Chondrocyte (in vitro differentiated cells): Measurements from ENCODE around the gene THBS1. TPM values are rescaled to one million over a fixed set of nuclear protein-coding genes. Genes with fewer than 3 reads are reported as not detected.

Experiments
- DNase-seq: peaks from one replicate; pipeline ENCODE4 v3.0.0; 2021; ENCODE audit warnings: mixed read lengths, low spot score
- H3K27ac Mint-ChIP-seq: one replicate; pipeline ENCODE4 v1.8.0; 2021; ENCODE audit warnings: mild to moderate bottlenecking, moderate library complexity, mixed read lengths; ENCODE audit not compliant: unreplicated experiment
- H3K27me3 Mint-ChIP-seq: 2 replicates; pipeline ENCODE4 v1.8.0; 2021; ENCODE audit warnings: low read depth, mixed read lengths
- H3K36me3 Mint-ChIP-seq: 2 replicates; pipeline ENCODE4 v1.8.0; 2021; ENCODE audit warnings: low read depth, mixed read lengths
- H3K4me1 Mint-ChIP-seq: 2 replicates; pipeline ENCODE4 v1.8.0; 2021; ENCODE audit warnings: low read depth, mild to moderate bottlenecking, mixed read lengths
- H3K4me3 Mint-ChIP-seq: one replicate; pipeline ENCODE4 v1.8.0; 2021; ENCODE audit warnings: mild to moderate bottlenecking, moderate library complexity, mixed read lengths; ENCODE audit not compliant: unreplicated experiment
- H3K9me3 Mint-ChIP-seq: 2 replicates; pipeline ENCODE4 v1.8.0; 2021; ENCODE audit warnings: low read depth, mixed read lengths
- CTCF ChIP-seq: fragments of 200-600 bp; sonication (generic); IDR thresholded peaks from 2 replicates; pipeline ENCODE4 v1.5.0; 2021; ENCODE audit warnings: antibody characterized with exemption, mild to moderate bottlenecking, moderate library complexity
- total RNA-seq: library from RNA; stranded (reverse); gene quantifications from 3 replicates; pipeline ENCODE4 v1.2.1, GENCODE V29; 2021

Gene THBS1
- total RNA-seq, 1 donor from 2014 or later, result 2,361 TPM

DNA sequence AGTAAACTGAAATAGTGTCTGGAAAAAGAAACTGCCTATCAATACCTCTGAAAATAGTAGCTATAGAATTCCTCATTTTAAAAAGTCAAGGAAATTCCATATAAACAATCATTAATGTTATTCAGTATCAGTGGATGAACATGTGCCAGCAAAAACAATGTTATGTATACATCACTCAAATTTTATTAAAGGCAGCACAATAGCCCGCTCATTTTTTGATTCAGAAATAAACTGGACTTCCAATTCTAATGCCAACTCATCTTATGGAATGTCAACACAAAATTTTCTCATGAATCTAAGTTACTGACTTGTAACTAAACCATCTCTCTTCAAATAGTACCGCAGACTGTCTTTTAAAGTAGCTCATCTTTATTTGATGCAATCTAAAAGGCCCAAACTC lies 19.0 kb downstream of the THBS1 start:
- no peaks in the 10 kb centered on the region for H3K27me3 Mint-ChIP-seq

GRCh38 chr15:39602143-39602542 lies 21.3 kb downstream of the THBS1 start:
- peak; percentile 35 for TF ChIP-seq CTCF
- H3K4me1 Mint-ChIP-seq, result peaks cover 45% of the 10 kb centered on the region
- H3K4me3 Mint-ChIP-seq, result no peak overlapping the region
- peaks cover under 1% of the 10 kb centered on the region for H3K36me3 Mint-ChIP-seq
- no peak overlapping the region for H3K27ac Mint-ChIP-seq
- H3K27me3 Mint-ChIP-seq, result no peaks in the 10 kb centered on the region
- DNase-seq, result no peak
- no peaks in the 10 kb centered on the region for H3K9me3 Mint-ChIP-seq

More for the DNA sequence above, 19.0 kb downstream of the THBS1 start:
- no peak for DNase-seq
- Mint-ChIP-seq H3K36me3 (peaks cover 16% of the 10 kb centered on the region), H3K4me3 (no peak overlapping the region), H3K9me3 (no peaks in the 10 kb centered on the region), H3K27ac (peak overlapping the region; percentile 70), H3K4me1 (peaks cover 55% of the 10 kb centered on the region)
- no peak for TF ChIP-seq CTCF

GRCh38 chr15:39605146-39605545 lies 24.3 kb downstream of the THBS1 start:
- no peak for DNase-seq
- peaks cover 17% of the 10 kb centered on the region for H3K4me1 Mint-ChIP-seq
- H3K27me3 Mint-ChIP-seq, result no peaks in the 10 kb centered on the region
- TF ChIP-seq CTCF, result no peak
- no peak overlapping the region for H3K27ac Mint-ChIP-seq
- no peaks in the 10 kb centered on the region for H3K36me3 Mint-ChIP-seq
- H3K9me3 Mint-ChIP-seq, result peaks cover 2% of the 10 kb centered on the region
- H3K4me3 Mint-ChIP-seq, result no peak overlapping the region

DNA sequence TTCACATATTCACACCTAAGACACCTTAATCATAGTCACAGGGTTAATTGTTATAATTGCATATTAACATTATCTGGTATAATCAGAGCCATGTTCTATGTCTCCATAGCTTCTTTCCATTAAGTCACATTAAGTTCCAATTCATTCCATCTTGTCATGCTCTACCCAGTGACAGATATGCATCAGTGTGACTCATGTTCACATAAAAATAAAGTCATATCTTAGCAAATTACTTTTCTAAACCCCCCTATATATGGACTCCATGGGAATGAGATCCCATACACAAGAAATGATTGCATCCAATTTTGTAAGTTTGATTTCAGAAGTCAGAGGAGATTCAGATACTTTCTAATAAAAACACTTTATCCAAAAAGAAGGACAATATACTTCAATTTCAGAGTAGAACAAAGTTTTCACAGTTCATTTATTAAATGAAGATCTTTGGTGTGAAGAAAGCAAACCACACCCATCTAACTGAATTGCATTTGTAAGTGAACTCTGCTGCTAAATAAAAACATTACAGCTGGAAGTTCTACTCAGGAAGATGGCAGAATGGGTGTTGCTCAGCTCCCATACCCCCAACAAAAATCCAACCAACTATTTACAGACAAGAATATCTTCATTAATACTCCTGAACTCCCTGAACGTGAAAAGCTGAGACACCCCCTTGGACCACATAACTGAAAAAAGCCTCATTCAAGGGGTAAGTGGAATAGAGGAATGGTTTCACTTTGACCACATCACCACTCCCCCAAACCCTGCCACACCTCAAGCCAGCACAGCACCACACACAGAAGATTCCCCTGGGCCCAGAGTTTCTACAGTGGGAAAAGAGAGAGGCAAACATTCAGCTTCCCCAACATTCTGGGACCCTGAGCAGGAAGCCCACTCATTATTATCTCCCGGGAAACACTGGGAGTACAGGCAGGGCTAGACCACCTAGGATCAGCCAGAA lies 27.6 kb downstream of the THBS1 start:
- peaks cover 3% of the 10 kb centered on the region for H3K36me3 Mint-ChIP-seq
- peaks cover 21% of the 10 kb centered on the region for H3K9me3 Mint-ChIP-seq
- H3K4me3 Mint-ChIP-seq, result no peak overlapping the region
- no peak overlapping the region for H3K27ac Mint-ChIP-seq
- H3K4me1 Mint-ChIP-seq, result peaks cover 8% of the 10 kb centered on the region
- no peak for DNase-seq
- TF ChIP-seq CTCF, result no peak
- H3K27me3 Mint-ChIP-seq, result no peaks in the 10 kb centered on the region

DNA sequence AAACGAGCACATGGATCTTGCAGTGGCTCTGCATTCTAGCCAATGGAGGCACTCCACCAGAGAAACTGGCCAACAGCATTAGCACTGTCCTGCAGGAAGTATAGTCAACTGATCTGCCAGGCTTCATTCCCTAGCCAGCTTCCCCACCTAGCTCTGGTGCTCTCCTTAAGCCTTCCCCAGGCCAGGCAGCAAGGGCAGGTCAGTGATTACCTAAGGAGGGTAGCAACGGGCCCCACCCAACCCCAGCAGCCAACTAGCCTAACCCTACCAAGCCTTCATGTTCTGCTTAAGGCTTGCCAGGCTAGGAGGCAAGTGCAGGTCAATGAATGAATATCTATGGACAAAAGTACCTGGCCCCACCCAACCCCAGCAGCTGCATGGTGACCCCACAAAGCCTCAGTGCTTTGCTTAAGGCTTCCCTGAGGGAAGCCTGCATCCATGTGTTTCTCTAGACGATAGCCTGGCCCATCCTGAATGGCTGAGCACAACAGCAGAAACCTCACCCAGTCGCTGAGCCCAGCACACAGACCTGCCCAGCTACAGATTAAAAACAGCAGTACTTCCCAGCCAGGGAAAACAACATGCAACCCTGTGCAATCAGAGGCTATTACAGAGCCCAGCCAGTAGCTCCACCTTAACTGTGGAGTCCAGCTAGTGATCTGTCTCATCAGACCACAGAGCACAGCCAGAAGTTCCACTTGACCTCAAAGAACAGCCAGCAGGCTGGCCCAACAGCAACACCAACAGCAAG lies 28.5 kb downstream of the THBS1 start:
- Mint-ChIP-seq H3K4me3 (no peak overlapping the region), H3K9me3 (peaks cover 29% of the 10 kb centered on the region), H3K4me1 (peaks cover 8% of the 10 kb centered on the region), H3K36me3 (peaks cover 6% of the 10 kb centered on the region), H3K27ac (no peak overlapping the region), H3K27me3 (no peaks in the 10 kb centered on the region)
- TF ChIP-seq CTCF, result no peak
- no peak for DNase-seq
